Kidney (tissue), 14 donors: Measurements from ENCODE around the gene ZNF22. TPM values are rescaled to one million over a fixed set of nuclear protein-coding genes. Genes with fewer than 3 reads are reported as not detected.

ENCODE experiments used
- DNase-seq, 5 donors: peaks; one replicate each; pipeline ENCODE4 v3.0.0-alpha.2; 2013 to 2020
- FAIRE-seq: peaks from 2 replicates; lab custom pipeline; 2012; peaks lifted over from hg19 to GRCh38; lab: Jason Lieb, UNC
- H3K27ac ChIP-seq, 2 donors: one replicate each; pipeline ENCODE4 v1.7.0; 2013; ENCODE audit warnings: low read depth in 2 of 2, low read length in 2 of 2, inconsistent platforms in 1 of 2
- H3K27me3 ChIP-seq: one replicate; pipeline ENCODE4 v1.7.1; 2013; ENCODE audit warnings: low read length, inconsistent platforms; ENCODE audit not compliant: control insufficient read depth, insufficient read depth
- H3K36me3 ChIP-seq, 3 donors: one replicate each; pipeline versions ENCODE4 v1.7.0 to v1.7.1; 2013; ENCODE audit warnings: low read length in 3 of 3, control low read depth in 1 of 3, inconsistent platforms in 1 of 3; ENCODE audit not compliant: insufficient read depth in 3 of 3, control insufficient read depth in 2 of 3
- H3K4me1 ChIP-seq, 3 donors: one replicate each; pipeline versions ENCODE4 v1.7.0 to v1.7.1; 2013; ENCODE audit warnings: low read length in 3 of 3, inconsistent platforms in 1 of 3, low read depth in 1 of 3; ENCODE audit not compliant: control insufficient read depth in 2 of 3, insufficient read depth in 2 of 3
- H3K4me3 ChIP-seq, 3 donors: one replicate each; pipeline versions ENCODE4 v1.7.0 to v1.8.1; 2013; ENCODE audit warnings: low read length in 3 of 3, control low read depth in 1 of 3, inconsistent platforms in 1 of 3
- H3K9ac ChIP-seq, 3 donors: one replicate each; pipeline versions ENCODE4 v1.7.0 to v1.7.1; 2013; ENCODE audit warnings: low read length in 3 of 3, control low read depth in 1 of 3, inconsistent platforms in 1 of 3
- H3K9me3 ChIP-seq, 3 donors: one replicate each; pipeline versions ENCODE4 v1.7.0 to v1.7.1; 2013; ENCODE audit warnings: low read length in 3 of 3, control low read depth in 1 of 3, inconsistent platforms in 1 of 3; ENCODE audit not compliant: control insufficient read depth in 2 of 3, insufficient read depth in 1 of 3
- CTCF ChIP-seq: IDR thresholded peaks from 3 replicates; pipeline ENCODE4 v1.5.1; 2012; ENCODE audit warnings: mild to moderate bottlenecking, moderate library complexity, borderline replicate concordance; ENCODE audit not compliant: insufficient read depth; ENCODE audit errors: extremely low read depth
- intact Hi-C: fragments of 100-400 bp; cut with DNase I; formaldehyde crosslinking; loops from one replicate; pipeline ENCODE4 v1.11.1; 2022
- polyA plus RNA-seq: library from polyadenylated mRNA; stranded (reverse); fragments of 350-450 nt; fragmentation: Illumina TruSeq; extraction: RNeasy Lipid Tissue Mini Kit (QIAGEN cat#74804); gene quantifications from one replicate; pipeline ENCODE4 v1.2.3, GENCODE V29; 2014; ENCODE audit warnings: low read depth, low replicate concordance; ENCODE audit not compliant: insufficient read depth
- total RNA-seq: library from RNA; stranded (reverse); fragmentation: NEBNext Ultra II Directional; extraction: Animal tissue kit (Norgen Biotek cat#: 25700); gene quantifications from one replicate; pipeline ENCODE4 v1.2.1, GENCODE V29; 2021
- donor health status: control.
- donor health status: control.
- donor health status: control.
- donor health status: control.
- donor health status: control.
- donor health status: DM: yes; HTN: yes; CAD: no.
- donor health status: Normal renal cell carcinoma (clear cell type).

Gene ZNF22
- total and polyA plus RNA-seq, 2 donors from 2014 or later = 18.7 to 24.5 TPM

GRCh38 chr10:44994752-44995530 lies 5.8 kb upstream of the ZNF22 start:
- Histone ChIP-seq H3K36me3 (peaks cover 0 to 14% (median 12%) of the 10 kb centered on the region in 3 donors), H3K27me3 (no peaks in the 10 kb centered on the region), H3K9ac (no peak overlapping the region), H3K4me3 (no peak overlapping the region), H3K9me3 (no peaks in the 10 kb centered on the region), H3K4me1 (peaks cover 0 to 40% (median 31%) of the 10 kb centered on the region in 3 donors), H3K27ac (peak overlapping the region; percentile 94)
- no peak for TF ChIP-seq CTCF
- intact Hi-C loops = no loop called here
- FAIRE-seq = no peak
- DNase-seq = peak in 1 of 5 donors; percentile 39

- FAIRE-seq (no peak), DNase-seq (no peak)
- H3K4me1 ChIP-seq = peaks cover 0 to 40% (median 35%) of the 10 kb centered on the region in 3 donors
- no peak for TF ChIP-seq CTCF
- H3K9me3 ChIP-seq = no peaks in the 10 kb centered on the region
- peak overlapping the region; percentile 94 for H3K27ac ChIP-seq
- no peaks in the 10 kb centered on the region for H3K27me3 ChIP-seq
- H3K9ac ChIP-seq = no peak overlapping the region
- intact Hi-C loops = no loop called here
- peaks cover 0 to 10% (median 9%) of the 10 kb centered on the region in 3 donors for H3K36me3 ChIP-seq
- no peak overlapping the region for H3K4me3 ChIP-seq
Observed at GRCh38 chr10:44995581-44995913, 5.2 kb upstream of the ZNF22 start.

- peaks cover 0 to 10% (median 9%) of the 10 kb centered on the region in 3 donors for H3K36me3 ChIP-seq
- DNase-seq = peak in 3 of 5 donors; percentile 40 to 87 (median 74)
- intact Hi-C loops = no loop called here
- TF ChIP-seq CTCF = no peak
- H3K27ac ChIP-seq = peak overlapping the region; percentile 94
- H3K27me3 ChIP-seq = no peaks in the 10 kb centered on the region
- H3K9ac ChIP-seq = peak overlapping the region in 1 of 3 donors; percentile 63
- peak overlapping the region in 1 of 3 donors; percentile 42 for H3K4me3 ChIP-seq
- peaks cover 0 to 40% (median 35%) of the 10 kb centered on the region in 3 donors for H3K4me1 ChIP-seq
- no peaks in the 10 kb centered on the region for H3K9me3 ChIP-seq
- no peak for FAIRE-seq
Observed at GRCh38 chr10:44995914-44996669, 4.6 kb upstream of the ZNF22 start.
